ENCODE data around the gene CDIP1.

The CDIP1 gene

DNA sequence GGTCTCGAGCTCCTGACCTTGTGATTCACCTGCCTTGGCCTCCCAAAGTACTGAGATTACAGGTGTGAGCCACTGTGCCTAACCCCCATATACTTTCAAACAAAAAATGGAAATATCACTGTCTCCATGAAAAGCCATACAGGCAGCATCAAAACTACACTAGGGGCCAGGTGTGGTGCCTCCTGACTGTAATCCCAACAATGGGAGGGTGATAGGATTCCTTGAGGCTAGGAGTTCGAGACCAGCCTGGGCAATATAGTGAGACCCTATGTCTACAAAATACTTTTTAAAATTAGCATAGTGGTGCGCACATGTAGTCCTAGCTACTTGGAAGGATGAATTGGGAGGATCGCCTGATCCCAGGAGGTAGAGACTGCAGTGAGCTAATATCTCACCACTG lies 46.7 kb downstream of the CDIP1 start:
- H3K36me3 ChIP-seq (ENCODE audit: insufficient read depth, low read length), result no peaks in the 10 kb centered on the region
- H3K27me3 ChIP-seq (ENCODE audit: insufficient read depth, low read length, poor library complexity, severe bottlenecking), result no peaks in the 10 kb centered on the region
- no peaks in the 10 kb centered on the region for H3K9me2 ChIP-seq (replicated peaks; ENCODE audit: low read depth, low read length)
- no peak overlapping the region for H3K4me2 ChIP-seq (ENCODE audit: low read depth, low read length, poor library complexity, severe bottlenecking)
- peaks cover 2% of the 10 kb centered on the region; the same call in 1 of the 2 replicates for H3F3A ChIP-seq (ENCODE audit: low read depth)
- TF ChIP-seq CTCF (conservative IDR thresholded peaks at IDR 0.05; ENCODE audit: low read length), result no peak
- no peak for TF ChIP-seq EZH2phosphoT487 (IDR thresholded peaks at IDR 0.05; ENCODE audit: borderline replicate concordance)
- H3K4me3 ChIP-seq (ENCODE audit: low read length, poor library complexity, severe bottlenecking), result no peak overlapping the region
- peaks cover 20% of the 10 kb centered on the region for H3K4me1 ChIP-seq (ENCODE audit: insufficient read depth, low read length, poor library complexity, severe bottlenecking)
- H2AFZ ChIP-seq (ENCODE audit: low read length), result no peak overlapping the region
- no peaks in the 10 kb centered on the region for H4K20me1 ChIP-seq (ENCODE audit: insufficient read depth, low read length, poor library complexity, severe bottlenecking)
- peaks cover 13% of the 10 kb centered on the region; the same call in 1 of the 2 replicates for H3K79me2 ChIP-seq (ENCODE audit: insufficient read depth, low read length)
- H3K9ac ChIP-seq (ENCODE audit: low read depth, low read length, poor library complexity, severe bottlenecking), result no peak overlapping the region
- no peaks in the 10 kb centered on the region for H3K9me3 ChIP-seq (ENCODE audit: insufficient read depth, low read depth, low read length)

DNA sequence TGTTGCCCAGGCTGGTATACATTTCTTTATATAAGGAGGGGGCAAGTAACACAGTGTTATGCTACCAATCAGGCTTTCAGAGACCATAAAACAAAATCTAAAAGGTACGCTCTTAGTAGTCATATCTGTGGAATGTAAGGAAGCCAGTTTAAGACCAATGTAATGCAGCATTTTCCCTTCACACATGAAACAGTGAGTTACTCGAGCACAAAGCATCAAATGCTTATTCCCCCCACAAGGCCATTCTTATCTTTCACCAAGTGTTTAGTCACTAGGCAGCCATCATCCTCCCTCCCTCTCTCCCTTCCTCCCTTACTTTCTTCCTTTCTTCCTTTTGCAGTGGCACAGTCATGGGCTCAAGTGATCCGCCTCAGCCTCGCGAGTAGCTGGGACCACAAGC lies 49.5 kb downstream of the CDIP1 start:
- Histone ChIP-seq H3K9me2 (replicated peaks; ENCODE audit: low read depth, low read length) (no peaks in the 10 kb centered on the region), H3K79me2 (ENCODE audit: insufficient read depth, low read length) (peaks cover 13% of the 10 kb centered on the region; the same call in 1 of the 2 replicates), H3K27me3 (ENCODE audit: insufficient read depth, low read length, poor library complexity, severe bottlenecking) (no peaks in the 10 kb centered on the region), H2AFZ (ENCODE audit: low read length) (no peak overlapping the region), H3K9ac (ENCODE audit: low read depth, low read length, poor library complexity, severe bottlenecking) (peak overlapping the region; percentile 59), H3F3A (ENCODE audit: low read depth) (peaks cover 2% of the 10 kb centered on the region; the same call in 1 of the 2 replicates), H3K4me3 (ENCODE audit: low read length, poor library complexity, severe bottlenecking) (peak overlapping the region; percentile 48), H3K4me2 (ENCODE audit: low read depth, low read length, poor library complexity, severe bottlenecking) (peak overlapping the region; percentile 71), H3K36me3 (ENCODE audit: insufficient read depth, low read length) (no peaks in the 10 kb centered on the region), H4K20me1 (ENCODE audit: insufficient read depth, low read length, poor library complexity, severe bottlenecking) (no peaks in the 10 kb centered on the region), H3K9me3 (ENCODE audit: insufficient read depth, low read depth, low read length) (no peaks in the 10 kb centered on the region), H3K4me1 (ENCODE audit: insufficient read depth, low read length, poor library complexity, severe bottlenecking) (peaks cover 20% of the 10 kb centered on the region)
- TF ChIP-seq EZH2phosphoT487 (IDR thresholded peaks at IDR 0.05; ENCODE audit: borderline replicate concordance) (no peak), CTCF (conservative IDR thresholded peaks at IDR 0.05; ENCODE audit: low read length) (no peak)

GRCh38 chr16:4488499-4488967 lies 50.0 kb downstream of the CDIP1 start:
- Histone ChIP-seq H3K4me3 (ENCODE audit: low read length, poor library complexity, severe bottlenecking) (peak overlapping the region; percentile 48), H3K9ac (ENCODE audit: low read depth, low read length, poor library complexity, severe bottlenecking) (peak overlapping the region; percentile 59)

More at GRCh38 chr16:4488499-4488967, 50.0 kb downstream of the CDIP1 start:
- Histone ChIP-seq H3K9me2 (replicated peaks; ENCODE audit: low read depth, low read length) (no peaks in the 10 kb centered on the region), H3K4me2 (ENCODE audit: low read depth, low read length, poor library complexity, severe bottlenecking) (peak overlapping the region; percentile 71), H4K20me1 (ENCODE audit: insufficient read depth, low read length, poor library complexity, severe bottlenecking) (no peaks in the 10 kb centered on the region), H3F3A (ENCODE audit: low read depth) (peaks cover 2% of the 10 kb centered on the region; the same call in 1 of the 2 replicates), H3K79me2 (ENCODE audit: insufficient read depth, low read length) (peaks cover 13% of the 10 kb centered on the region; the same call in 1 of the 2 replicates), H3K36me3 (ENCODE audit: insufficient read depth, low read length) (no peaks in the 10 kb centered on the region), H3K4me1 (ENCODE audit: insufficient read depth, low read length, poor library complexity, severe bottlenecking) (peaks cover 20% of the 10 kb centered on the region), H3K27me3 (ENCODE audit: insufficient read depth, low read length, poor library complexity, severe bottlenecking) (no peaks in the 10 kb centered on the region), H2AFZ (ENCODE audit: low read length) (no peak overlapping the region), H3K9me3 (ENCODE audit: insufficient read depth, low read depth, low read length) (no peaks in the 10 kb centered on the region)
- TF ChIP-seq EZH2phosphoT487 (IDR thresholded peaks at IDR 0.05; ENCODE audit: borderline replicate concordance) (no peak), CTCF (conservative IDR thresholded peaks at IDR 0.05; ENCODE audit: low read length) (no peak)
